ENCODE measurements around the gene APOC3.

APOC3 gene

DNA sequence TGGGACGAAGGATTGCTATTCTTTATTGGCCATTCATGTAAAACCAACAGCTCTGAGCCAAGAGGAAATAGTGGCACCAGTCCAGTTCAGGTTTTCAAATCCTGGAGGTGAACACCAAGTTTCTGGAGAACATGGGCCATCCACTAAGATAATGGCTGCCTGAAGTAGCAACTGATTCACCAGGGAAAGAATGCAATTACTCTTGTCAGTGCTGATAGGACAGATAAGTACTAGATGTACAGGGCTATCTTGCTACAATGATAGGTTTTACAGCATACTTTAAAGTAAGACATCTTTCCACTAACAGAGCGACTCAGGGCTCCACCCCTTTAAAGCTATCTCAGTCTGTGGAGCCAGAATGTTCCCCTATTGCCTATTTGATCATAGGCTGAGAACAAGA is 44.5 kb downstream of the APOC3 start:
- no peak for DNase-seq (ENCODE audit: low read depth in 2 of 2)

DNA sequence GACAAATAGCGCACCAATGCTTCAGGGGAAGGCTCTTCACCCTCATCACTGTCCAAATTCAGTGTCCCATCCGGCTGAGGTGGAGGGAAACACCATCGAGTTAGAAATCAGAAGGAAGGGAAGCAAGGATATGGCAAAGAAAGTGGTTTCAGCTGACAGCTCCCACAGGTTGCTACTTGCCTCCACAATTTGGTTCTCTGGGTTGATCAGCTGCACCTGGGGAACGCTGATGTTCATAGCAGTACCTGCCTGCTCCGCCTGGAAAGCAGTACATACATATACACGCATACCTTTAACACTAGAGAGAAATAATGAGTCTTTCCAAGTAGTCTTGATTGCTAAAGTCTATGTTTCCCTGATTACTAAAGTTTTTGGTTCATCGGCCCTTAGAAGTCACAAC is 45.5 kb downstream of the APOC3 start:
- no peak for DNase-seq (ENCODE audit: low read depth in 2 of 2)

DNA sequence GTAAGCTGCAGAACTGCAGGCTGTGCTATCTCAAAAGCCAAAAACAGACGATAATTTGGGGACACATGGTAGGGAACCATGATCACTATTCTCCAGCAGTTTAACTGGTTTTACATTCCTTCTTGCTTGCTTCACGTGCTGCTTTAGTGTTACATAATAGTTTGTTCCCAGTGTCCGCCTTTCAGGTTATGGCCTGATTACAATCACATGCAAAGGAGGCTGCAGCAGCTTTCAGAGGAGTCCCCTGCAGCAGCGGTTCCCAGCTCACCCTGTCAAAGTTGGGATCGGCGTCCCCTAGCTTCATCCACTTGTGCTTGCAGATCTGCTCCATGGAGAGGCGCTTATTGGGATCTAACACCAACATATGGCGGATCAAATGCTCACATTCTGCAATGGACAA is 46.9 kb downstream of the APOC3 start:
- DNase-seq (ENCODE audit: low read depth in 2 of 2) = no peak

DNA sequence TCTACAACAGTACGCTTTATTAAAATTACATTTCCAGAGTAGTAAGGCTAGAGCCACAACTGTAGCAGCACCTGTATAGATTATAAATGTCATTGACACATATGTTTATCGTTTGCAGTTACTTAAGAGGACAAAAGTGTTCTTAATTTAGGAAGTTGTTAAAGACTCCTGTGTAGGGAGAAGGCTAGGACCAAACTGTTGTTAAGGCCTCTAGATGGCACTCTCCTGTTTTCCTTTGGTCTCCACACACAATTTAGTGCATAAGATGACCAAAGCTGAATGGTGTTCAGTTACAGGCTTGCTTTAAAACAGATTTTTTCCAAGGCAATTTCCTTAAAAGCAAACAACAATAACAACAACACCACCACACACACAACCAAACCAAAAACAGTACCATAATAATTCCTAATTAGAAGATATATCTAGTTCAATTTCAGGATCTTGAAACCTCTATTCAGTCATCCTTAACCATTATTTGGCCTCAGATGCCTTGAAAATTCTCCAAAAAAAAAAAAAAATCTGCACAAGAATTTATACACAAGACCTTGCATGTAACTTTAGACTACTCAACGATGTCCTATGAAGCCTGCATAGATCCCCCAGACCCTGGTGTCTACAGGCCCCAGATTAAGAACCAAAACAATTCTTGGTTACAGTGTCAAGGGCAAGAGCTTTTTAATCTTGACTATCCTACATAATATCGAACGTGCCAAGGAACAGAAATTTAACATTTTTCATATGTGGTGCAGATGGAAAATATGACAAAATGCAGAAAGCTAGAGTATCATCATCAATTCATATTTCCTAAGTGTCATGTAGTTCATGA is 50.3 kb downstream of the APOC3 start:
- no peak for DNase-seq (ENCODE audit: low read depth in 2 of 2)

DNA sequence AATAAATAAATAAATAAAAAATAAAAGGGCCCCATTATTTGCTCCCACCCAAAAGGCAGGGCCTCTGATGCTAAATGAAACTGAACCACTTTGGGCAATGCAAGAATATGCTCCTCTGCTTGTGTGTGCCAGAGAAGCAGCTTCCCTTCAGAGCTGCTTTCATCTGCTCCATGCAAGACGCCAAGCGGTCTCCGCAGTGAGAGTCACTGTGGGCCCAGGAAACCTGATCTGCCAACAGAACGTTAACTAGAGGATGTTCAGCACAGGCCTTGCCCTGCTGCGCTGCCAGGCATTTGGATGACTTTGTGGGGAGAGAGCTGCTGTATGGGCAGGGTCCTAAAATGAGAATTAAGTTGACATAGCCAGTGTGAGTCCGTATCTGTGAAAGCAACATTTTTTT is 51.4 kb downstream of the APOC3 start:
- no peak for DNase-seq (ENCODE audit: low read depth in 2 of 2)

DNA sequence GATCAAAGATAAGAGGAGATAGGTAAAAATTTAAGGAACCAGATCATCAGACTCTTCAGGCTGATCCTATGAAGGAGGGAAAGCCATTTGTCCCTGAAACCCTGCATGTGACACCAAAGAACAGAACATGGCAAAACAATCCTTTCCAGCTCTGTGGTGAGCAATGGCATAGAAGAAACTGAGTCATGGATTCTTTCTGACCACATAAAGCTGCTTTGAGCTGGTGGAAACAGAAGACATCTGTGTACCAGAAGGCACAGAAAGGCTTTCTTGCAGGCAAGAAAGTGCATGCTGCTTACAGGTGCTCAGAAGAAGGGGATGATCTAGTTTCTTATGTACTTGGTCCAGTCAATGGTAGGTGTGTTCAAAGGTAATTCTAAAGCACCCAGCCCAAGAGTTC is 52.7 kb downstream of the APOC3 start:
- no peak for DNase-seq (ENCODE audit: low read depth in 2 of 2)
